A549 (cell line): ENCODE results near the gene MYO18A.

Source experiments
- BHLHE40 ChIP-seq: IDR thresholded peaks from 2 replicates; pipeline ENCODE4 v1.6.1; 2012; ENCODE audit warnings: low read depth, low read length, inconsistent platforms
- CHD4 ChIP-seq: fragments of 200-600 bp; sonication (generic); IDR thresholded peaks from 2 replicates; pipeline ENCODE4 v1.6.1; 2016; ENCODE audit warnings: antibody characterized with exemption, mild to moderate bottlenecking, borderline replicate concordance
- CTCF ChIP-seq: fragments of >200 bp; sonication (Bioruptor Twin); formaldehyde crosslinking; IDR thresholded peaks from 3 replicates; pipeline ENCODE4 v1.5.1; 2016
- EP300 ChIP-seq, 2 experiments: fragments of >200 bp; sonication (Bioruptor Twin); formaldehyde crosslinking; IDR thresholded peaks; 2 replicates in 1 of 2; 3 replicates in 1 of 2; pipeline ENCODE4 v1.6.1; 2016 to 2017
- FOXS1 ChIP-seq: fragments of 250-450 bp; sonication (Bioruptor Pico); IDR thresholded peaks from 2 replicates; pipeline ENCODE4 v1.5.0; 2020; ENCODE audit warnings: mild to moderate bottlenecking, moderate library complexity
- JUNB ChIP-seq: fragments of >200 bp; sonication (Bioruptor Twin); formaldehyde crosslinking; IDR thresholded peaks from 2 replicates; pipeline ENCODE4 v1.6.1; 2016
- KDM1A ChIP-seq: fragments of 200-600 bp; sonication (generic); IDR thresholded peaks from 2 replicates; pipeline ENCODE4 v1.6.1; 2016; ENCODE audit warnings: low read depth, mild to moderate bottlenecking
- MYC ChIP-seq: IDR thresholded peaks from 2 replicates; pipeline ENCODE4 v1.6.1; 2012; ENCODE audit warnings: mild to moderate bottlenecking, inconsistent platforms, low read length, improper control_type of control experiment, borderline replicate concordance
- POLR2A ChIP-seq: IDR thresholded peaks from 2 replicates; pipeline ENCODE4 v1.6.1; 2012; ENCODE audit warnings: mild to moderate bottlenecking, low read length
- RNF2 ChIP-seq: fragments of 200-600 bp; sonication (generic); IDR thresholded peaks from 2 replicates; pipeline ENCODE4 v1.6.1; 2016; ENCODE audit warnings: low read depth, mild to moderate bottlenecking, antibody characterized with exemption, moderate library complexity, borderline replicate concordance
- SREBF2 ChIP-seq: fragments of 450-650 bp; IDR thresholded peaks from 2 replicates; pipeline ENCODE4 v1.6.1; 2014; ENCODE audit warnings: mild to moderate bottlenecking, moderate library complexity
- TF ChIP-seq, protein P1 (sequence below): fragments of 250-450 bp; sonication (Bioruptor Pico); IDR thresholded peaks from 2 replicates; pipeline ENCODE4 v1.5.0; 2021; ENCODE audit warnings: mild to moderate bottlenecking, moderate library complexity, borderline replicate concordance

DNA sequence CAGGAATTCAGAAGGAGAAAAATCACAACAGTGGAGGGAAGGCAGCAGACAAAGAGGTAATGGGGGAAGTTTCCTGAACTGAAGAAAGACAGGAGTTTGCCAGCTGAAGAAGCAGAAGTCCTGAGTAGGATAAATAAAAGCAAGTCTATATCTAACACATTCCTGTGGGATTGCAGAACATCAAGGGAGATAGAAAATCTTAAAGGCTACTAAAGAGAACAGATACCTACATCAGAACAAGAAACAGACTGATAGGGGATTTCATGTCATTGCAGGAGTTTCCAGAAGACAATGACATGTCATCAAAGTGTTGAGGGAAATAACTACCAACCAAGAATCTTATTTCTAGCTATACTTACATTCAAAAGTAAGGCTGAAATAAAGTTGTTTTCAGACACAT, 45.2 kb upstream of the MYO18A start:
- TF ChIP-seq EP300 (IDR thresholded peaks at IDR 0.05) (no peak), CTCF (no peak), POLR2A (no peak), RNF2 (no peak), SREBF2 (no peak), CHD4 (no peak), JUNB (no peak), MYC (no peak), KDM1A (no peak), BHLHE40 (no peak), FOXS1 (CRISPR knock-in tag) (no peak)
- TF ChIP-seq, protein P1, sequence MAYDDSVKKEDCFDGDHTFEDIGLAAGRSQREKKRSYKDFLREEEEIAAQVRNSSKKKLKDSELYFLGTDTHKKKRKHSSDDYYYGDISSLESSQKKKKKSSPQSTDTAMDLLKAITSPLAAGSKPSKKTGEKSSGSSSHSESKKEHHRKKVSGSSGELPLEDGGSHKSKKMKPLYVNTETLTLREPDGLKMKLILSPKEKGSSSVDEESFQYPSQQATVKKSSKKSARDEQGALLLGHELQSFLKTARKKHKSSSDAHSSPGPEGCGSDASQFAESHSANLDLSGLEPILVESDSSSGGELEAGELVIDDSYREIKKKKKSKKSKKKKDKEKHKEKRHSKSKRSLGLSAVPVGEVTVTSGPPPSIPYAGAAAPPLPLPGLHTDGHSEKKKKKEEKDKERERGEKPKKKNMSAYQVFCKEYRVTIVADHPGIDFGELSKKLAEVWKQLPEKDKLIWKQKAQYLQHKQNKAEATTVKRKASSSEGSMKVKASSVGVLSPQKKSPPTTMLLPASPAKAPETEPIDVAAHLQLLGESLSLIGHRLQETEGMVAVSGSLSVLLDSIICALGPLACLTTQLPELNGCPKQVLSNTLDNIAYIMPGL (CRISPR knock-in tag), result no peak
